ENCODE results near the gene GOLGA6D. TPM values are rescaled to one million over a fixed set of nuclear protein-coding genes. Genes with fewer than 3 reads are reported as not detected.

GOLGA6D gene
- total and polyA plus RNA-seq, 2 donors (not counting 3 experiments of a cell fraction or from before 2014, with no cell fraction given): not detected

GRCh38 chr15:75307778-75308390 lies 25.2 kb downstream of the GOLGA6D start:
- ChIA-PET CTCF (interaction anchor here (1.0 to 1.7 kb wide), 3 partner anchors 17 to 351 kb away, joined by 3 to 10 read pairs (median 4); partner anchors contain the start of gene RPP25), POLR2A (no interaction called here)
- Histone ChIP-seq H3K4me3 (replicated peaks in 1 of 3; ENCODE audit: insufficient read depth in 1 of 3, low read depth in 1 of 3, low read length in 3 of 3) (no peak overlapping the region), H3K9me1 (replicated peaks; ENCODE audit: control insufficient read depth, extremely low read depth, insufficient read depth, low read length) (no peaks in the 10 kb centered on the region), H3K79me2 (ENCODE audit: control insufficient read depth, insufficient read depth, low read length) (no peaks in the 10 kb centered on the region), H3K36me3 (ENCODE audit: control insufficient read depth in 2 of 2, extremely low read depth in 1 of 2, insufficient read depth in 2 of 2, low read length in 2 of 2) (no peaks in the 10 kb centered on the region), H3K9ac (replicated peaks; ENCODE audit: extremely low read depth, insufficient read depth, low read length) (no peak overlapping the region), H2AFZ (ENCODE audit: low read depth, low read length) (peak overlapping the region; percentile 27), H3K4me1 (ENCODE audit: control insufficient read depth, extremely low read depth, insufficient read depth, low read length) (no peaks in the 10 kb centered on the region), H3K9me3 (replicated peaks; ENCODE audit: control insufficient read depth, insufficient read depth, low read length) (no peaks in the 10 kb centered on the region), H3K27me3 (ENCODE audit: control insufficient read depth in 2 of 2, insufficient read depth in 2 of 2, low read length in 2 of 2) (peaks cover 30 to 37% of the 10 kb centered on the region in 2 experiments), H3K4me2 (ENCODE audit: insufficient read depth, low read length) (no peak overlapping the region), H3K27ac (ENCODE audit: insufficient read depth, low read depth, low read length) (no peak overlapping the region), H4K20me1 (replicated peaks; ENCODE audit: control insufficient read depth, extremely low read depth, insufficient read depth, low read length) (no peaks in the 10 kb centered on the region)
- DNase-seq (ENCODE audit: low read depth, low spot score) (peak; percentile 12), FAIRE-seq (no peak)
- intact Hi-C loops (cut with micrococcal nuclease): loop anchor here (10.0 kb wide), 1 partner anchor 283 kb away; the partner anchor contains the start of gene PPCDC
- BruUV-seq (replicated peaks): no TSS peak
- dilution Hi-C loops (cut with MboI; ENCODE audit: extremely low pct_ligation_motif_present, low sequenced_read_pairs): no loop called here
- no peak for TF ChIP-seq MYC (IDR thresholded peaks at IDR 0.05; ENCODE audit: low read depth, low read length)
- no peak for TF ChIP-seq MAX (IDR thresholded peaks at IDR 0.05; ENCODE audit: insufficient read depth, insufficient read length)
- no peak for TF ChIP-seq POLR2AphosphoS5 (IDR thresholded peaks at IDR 0.05; ENCODE audit: insufficient read depth, low read depth, low read length)
- TF ChIP-seq CTCF (IDR thresholded peaks at IDR 0.05; ENCODE audit: extremely low read depth in 1 of 2, insufficient read depth in 1 of 2, low read depth in 1 of 2, low read length in 2 of 2): peak; percentile 27 to 55
- no peak for TF ChIP-seq GATA2 (IDR thresholded peaks at IDR 0.05; ENCODE audit: insufficient read depth, insufficient read length, low read depth, low read length)

Measured in endothelial cell of umbilical vein (primary cell).